HG02884 (cell line): ENCODE measurements around the gene KCTD4.

Experiments
- ATAC-seq: cut with Tn5 transposase; IDR thresholded peaks from one replicate; pipeline ENCODE4 v1.9.1; 2021; ENCODE audit warnings: mild to moderate bottlenecking, moderate library complexity; ENCODE audit not compliant: unreplicated experiment

Gene KCTD4

DNA sequence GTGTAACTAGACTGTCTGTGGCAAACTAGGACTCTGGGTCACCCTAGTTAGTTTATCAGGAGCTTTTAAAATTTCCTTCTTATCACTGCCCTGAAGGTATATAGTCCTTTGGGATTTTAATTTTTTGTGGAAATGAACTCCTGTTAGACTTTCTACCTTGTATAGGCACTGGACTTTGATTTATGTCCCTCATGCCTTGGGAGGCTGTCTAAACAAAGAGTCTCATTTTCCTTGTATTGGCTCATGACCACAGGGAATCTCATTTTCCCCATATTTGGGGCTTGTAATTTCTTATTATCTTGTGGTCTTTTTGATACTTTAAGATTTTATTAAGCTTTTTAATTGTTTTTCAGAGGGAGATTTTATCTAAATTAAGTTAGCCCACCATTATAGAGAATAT, 21.4 kb downstream of the KCTD4 start:
- no peak for ATAC-seq

DNA sequence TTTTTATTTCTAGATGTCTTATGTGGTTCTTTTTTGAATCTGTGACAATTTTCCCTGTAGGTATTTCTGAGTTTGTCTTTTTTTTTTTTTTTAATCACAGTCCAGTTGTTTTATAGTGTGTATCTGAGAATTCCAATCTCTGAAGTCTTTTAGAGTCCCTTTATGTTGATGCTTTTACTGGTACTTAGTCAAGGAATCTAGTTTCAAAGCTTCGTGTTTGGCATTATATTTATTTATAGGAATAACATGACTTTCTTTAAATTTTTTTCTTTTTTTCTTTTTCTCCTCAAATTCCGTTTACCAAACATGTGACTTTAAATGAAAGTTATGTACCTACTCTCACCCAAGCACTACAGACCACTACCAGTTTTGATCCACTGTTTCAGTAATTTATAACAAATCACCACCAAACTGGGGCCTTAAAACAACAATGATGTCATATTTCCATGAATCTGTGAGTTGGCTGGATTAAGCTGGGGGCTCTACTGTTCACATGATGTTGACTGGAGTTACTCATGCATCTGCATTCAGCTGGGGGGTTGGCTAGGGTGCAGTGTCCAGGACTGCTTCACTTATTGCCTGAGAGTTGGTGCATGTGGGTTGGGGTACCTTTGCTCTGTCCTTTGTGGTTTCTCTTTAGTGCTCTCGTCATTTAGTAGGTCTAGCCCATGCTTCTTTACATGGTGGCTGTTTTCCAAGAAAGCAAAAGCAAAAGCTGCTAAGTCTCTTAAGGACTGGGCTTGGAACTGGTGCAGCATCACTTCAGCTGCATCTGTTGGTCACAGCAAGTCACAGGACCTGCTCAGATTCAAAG, 22.3 kb downstream of the KCTD4 start:
- ATAC-seq: no peak

DNA sequence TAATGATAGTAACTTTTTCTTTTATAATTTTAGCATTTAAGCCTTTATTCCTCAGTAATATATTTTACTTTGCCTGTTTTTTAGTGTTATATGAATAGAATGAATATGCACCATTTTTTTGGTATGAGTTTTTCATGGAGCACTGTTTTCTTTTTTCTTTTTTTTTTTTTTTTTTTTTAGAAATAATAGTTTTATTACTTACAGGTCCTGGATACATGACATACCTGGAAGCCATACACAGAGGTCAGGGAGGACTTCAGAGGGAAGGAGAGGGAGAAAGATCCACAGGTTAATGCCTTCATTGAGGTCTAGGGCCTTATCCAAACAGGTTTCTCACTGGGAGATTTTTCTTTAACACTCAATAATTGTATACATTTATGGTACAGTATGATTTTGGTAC, 26.4 kb downstream of the KCTD4 start:
- ATAC-seq: no peak

DNA sequence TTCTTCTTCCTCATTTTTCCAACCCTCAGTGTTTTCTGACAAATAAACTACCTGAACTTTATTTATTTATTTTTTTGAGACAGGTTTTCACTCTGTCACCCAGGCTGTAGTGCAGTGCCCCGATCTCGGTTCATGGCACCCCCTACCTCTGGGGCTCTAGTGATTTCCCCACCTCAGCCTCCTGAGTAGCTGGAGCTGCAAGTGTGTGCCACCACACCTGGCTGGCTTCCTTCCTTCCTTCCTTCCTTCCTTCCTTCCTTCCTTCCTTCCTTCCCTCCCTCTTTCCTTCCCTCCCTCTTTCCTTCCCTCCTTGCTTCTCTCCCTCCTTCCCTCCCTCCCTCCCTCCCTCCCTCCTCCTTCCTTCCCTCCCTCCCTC, 32.3 kb downstream of the KCTD4 start:
- ATAC-seq: no peak

DNA sequence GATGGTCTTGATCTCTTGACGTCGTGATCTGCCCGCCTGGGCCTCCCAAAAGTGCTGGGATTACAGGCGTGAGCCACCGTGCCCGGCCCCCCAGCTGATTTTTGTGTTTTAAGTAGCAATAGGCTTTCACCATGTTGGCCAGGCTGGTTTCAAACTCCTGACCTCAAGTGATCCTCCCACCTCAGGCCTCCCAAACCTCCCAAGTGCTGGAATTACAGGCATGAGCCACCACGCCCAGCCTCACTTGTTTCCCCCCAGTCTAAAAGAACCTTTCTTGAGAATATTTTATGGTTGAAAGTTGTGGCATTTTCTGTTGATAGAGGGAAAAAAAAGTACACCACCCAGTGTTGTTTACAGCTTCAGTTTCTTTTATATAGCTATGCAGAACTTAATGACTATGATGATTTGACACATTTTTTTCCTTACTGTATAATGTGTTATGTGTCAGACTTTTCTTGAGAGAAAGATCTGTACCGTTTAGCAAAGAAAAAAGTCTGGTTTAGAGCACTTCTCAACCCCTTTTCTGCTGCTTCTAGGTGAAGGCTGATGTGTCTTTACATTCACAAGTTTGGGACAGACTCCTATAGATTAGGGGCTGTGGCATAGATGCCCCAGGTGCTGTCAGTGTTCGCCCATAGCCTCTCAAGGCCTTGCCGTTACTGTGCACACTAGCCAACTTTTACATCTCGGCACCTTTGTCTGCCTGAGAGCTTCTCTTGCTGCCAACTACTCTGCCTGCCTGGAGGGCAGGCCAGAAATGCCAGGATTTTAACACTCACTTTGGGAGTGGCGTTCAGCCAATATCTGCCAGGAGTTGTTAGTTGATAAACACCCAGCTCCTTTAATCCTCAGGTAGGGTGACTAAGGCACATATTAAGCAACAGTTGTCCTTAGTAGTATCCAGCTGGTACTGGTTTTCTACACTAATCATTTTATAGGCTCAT, 33.0 kb downstream of the KCTD4 start:
- no peak for ATAC-seq

DNA sequence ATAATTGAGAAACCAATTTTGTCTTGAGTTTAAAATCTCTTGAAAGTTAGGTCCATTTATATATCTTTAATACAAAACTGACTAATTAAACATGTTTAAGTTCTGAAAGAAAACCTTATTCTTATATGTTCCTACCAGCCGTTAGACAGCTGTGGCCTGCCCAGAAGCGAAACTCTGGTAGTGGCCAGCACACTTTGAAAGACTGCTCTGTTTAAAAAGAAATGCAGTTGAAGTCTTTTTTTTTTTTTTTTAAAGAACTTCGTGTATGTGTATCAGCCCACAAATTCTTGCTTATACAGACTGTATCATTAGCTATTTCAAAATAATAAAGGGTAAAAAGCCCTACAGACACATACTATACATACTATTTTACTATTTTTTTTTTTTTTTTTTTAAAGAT, 34.0 kb downstream of the KCTD4 start:
- ATAC-seq: no peak

DNA sequence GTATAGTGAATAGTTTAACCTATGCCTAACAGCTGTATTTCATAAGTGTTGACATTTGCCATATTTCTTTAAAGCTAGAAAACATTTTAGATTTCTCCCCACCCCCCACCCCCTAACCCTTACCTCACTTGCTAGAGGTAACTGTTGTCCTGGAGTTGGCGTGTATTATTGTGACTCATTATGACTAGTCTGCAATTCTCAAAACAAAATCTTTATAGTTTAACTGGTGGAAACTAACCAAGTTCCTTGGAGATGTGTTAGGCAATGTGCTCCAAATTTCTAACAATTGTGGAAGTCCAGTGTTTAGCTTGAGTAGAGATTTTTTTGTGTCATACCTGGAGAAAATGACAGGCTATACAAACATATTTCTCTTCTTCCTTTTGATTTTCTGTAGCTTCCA, 38.0 kb downstream of the KCTD4 start:
- no peak for ATAC-seq

DNA sequence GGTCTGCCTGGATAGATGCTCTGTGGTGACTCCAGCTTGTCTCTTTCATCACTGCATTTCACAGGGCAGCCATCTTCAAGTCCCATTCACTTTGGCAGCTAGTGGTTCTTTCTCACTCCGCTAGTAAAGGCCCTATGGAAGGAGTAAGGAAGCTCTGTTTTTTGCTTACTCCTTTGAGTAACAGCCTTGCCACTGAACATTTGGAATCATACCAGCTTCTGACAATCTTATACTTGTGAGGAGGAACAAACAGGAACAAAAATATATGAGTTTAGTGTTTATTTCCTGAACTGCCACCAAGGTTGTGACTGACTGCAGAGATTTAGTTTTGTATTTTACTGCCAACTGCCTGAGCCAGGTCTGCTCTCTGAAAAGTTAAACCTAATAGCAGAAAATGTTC, 38.7 kb downstream of the KCTD4 start:
- no peak for ATAC-seq

DNA sequence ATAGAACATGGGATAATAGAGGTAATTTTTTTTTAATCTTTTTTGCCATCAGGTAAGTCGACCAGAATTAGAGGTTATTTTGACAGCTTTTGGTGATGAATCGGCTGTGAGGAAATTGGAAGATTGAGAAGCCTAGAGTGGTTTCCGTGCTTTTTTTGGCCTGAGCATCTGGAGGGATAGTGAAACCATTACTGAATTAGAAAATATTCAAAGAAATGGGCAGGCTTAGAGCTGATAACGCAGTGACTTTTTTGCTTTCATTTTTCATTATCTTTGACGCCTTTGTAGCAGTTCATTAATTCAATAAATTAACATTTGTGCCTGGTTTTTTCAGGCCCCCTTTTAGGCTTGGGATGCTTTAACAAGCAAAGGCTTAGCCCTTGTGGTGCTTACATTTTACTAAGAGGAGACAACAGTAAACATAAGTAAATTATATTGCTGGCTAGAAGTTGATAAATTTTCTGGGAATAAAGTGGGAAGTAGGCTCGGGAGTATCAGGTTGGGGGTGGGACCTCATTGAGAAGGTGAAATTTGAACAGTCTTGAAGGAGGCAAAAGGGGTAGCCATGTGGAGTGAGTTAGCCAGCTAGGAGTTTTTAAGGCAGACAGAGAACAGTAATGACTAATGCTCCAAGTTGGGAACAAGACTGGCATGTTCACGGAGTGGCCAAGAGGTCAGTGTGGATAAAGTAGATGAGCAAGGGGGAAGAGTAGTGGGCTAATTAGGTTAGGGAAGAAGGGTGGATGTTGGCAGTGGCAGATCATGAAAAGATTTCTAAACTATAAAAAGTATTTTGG, 44.1 kb downstream of the KCTD4 start:
- ATAC-seq: no peak

DNA sequence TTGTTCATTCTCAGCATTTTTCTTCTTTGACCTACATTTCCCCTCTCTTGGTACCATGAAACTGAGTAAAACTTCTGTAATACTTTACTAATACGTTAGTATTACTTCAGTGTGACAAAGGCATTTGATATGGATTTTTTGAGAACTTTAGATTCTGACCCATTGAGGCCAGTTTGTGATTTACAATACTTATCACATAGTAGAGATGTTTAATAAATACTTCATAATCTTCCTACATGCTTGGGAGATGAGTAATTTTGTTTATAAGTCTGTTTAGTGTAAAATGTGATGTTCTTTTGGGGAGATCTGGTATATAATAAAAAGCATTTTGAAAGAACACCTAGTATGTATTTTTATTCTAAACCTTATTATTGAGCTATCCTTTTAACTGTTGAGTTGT, 50.9 kb downstream of the KCTD4 start:
- ATAC-seq: no peak

DNA sequence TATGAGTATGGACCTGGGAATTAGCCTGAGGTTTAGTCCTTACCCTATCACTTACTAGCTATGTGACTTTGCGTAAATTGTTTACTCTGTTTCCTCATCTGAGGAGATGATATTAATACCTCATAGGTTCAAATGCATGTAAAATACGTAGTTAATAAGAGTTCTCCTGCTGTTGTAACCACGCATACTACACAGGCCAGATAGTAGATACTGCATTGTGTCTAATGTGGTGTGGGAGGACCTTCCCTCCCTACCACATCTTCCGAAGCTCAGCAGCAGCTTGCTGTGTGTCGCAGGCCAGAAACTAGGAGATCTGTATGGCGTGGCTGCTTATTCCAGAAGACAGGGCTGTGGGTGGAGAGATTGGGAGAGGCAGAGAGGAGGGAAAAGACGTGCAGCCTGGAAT, 57.5 kb downstream of the KCTD4 start:
- no peak for ATAC-seq
